IMR-90 (cell line): ENCODE measurements around the gene SF3B5. TPM values are rescaled to one million over a fixed set of nuclear protein-coding genes. Genes with fewer than 3 reads are reported as not detected.

Experiments used
- ATAC-seq: fragments of 200-7000 bp; cut with Tn5 transposase; 2 replicates; pipeline ENCODE4 v1.9.1; 2020; ENCODE audit warnings: low read depth, mild to moderate bottlenecking, moderate library complexity
- BruUV-seq: library from RNA; stranded (reverse); fragments of 400-500 nt; replicated peaks from 2 replicates; lab custom pipeline; 2021; lab: Mats Ljungman, UMichigan
- CTCF ChIA-PET: fragments of 300-600 bp; formaldehyde crosslinking; extraction: SDS; loops from one replicate; lab custom pipeline; 2021; ENCODE audit warnings: antibody characterized with exemption; lab: Yijun Ruan, JAX
- POLR2A ChIA-PET: fragments of 300-600 bp; sonication (Branson Sonifier 250); formaldehyde crosslinking; loops from one replicate; lab custom pipeline; 2022; ENCODE audit warnings: antibody characterized with exemption; ENCODE audit not compliant: unreplicated experiment; lab: Charles Lee
- DNase-seq: peaks from one replicate; pipeline ENCODE4 v3.0.0; 2013
- H2AFZ ChIP-seq: replicated peaks from 2 replicates; pipeline ENCODE3; 2013; ENCODE audit warnings: low read length, mild to moderate bottlenecking; ENCODE audit not compliant: poor library complexity
- H2AK5ac ChIP-seq: 2 replicates; pipeline ENCODE4 v1.6.1; 2013; ENCODE audit warnings: low read depth, low read length, inconsistent platforms
- H2AK9ac ChIP-seq: replicated peaks from 2 replicates; pipeline ENCODE3; 2013; ENCODE audit warnings: mild to moderate bottlenecking, low read depth, low read length, moderate library complexity; ENCODE audit not compliant: poor library complexity
- H2BK120ac ChIP-seq: 2 replicates; pipeline ENCODE4 v1.6.1; 2013; ENCODE audit warnings: low read depth, low read length, inconsistent platforms
- H2BK15ac ChIP-seq: 3 replicates; pipeline ENCODE4 v1.6.1; 2013; ENCODE audit warnings: low read depth, low read length, inconsistent platforms
- H2BK20ac ChIP-seq: 2 replicates; pipeline ENCODE4 v1.6.1; 2013; ENCODE audit warnings: low read depth, mild to moderate bottlenecking, inconsistent platforms, low read length, moderate library complexity
- H2BK5ac ChIP-seq: 2 replicates; pipeline ENCODE4 v1.6.1; 2013; ENCODE audit warnings: mild to moderate bottlenecking, low read depth, low read length, inconsistent platforms; ENCODE audit not compliant: poor library complexity, severe bottlenecking
- H3K14ac ChIP-seq: replicated peaks from 2 replicates; pipeline ENCODE4 v1.6.1; 2013; ENCODE audit warnings: low read depth, low read length, inconsistent platforms
- H3K18ac ChIP-seq: 2 replicates; pipeline ENCODE4 v1.6.1; 2013; ENCODE audit warnings: low read depth, low read length, control low read depth
- H3K23ac ChIP-seq: 2 replicates; pipeline ENCODE4 v1.6.1; 2013; ENCODE audit warnings: low read depth, low read length, inconsistent platforms
- H3K27ac ChIP-seq: 2 replicates; pipeline ENCODE4 v1.5.1; 2013; ENCODE audit warnings: mild to moderate bottlenecking, control low read depth, low read length; ENCODE audit not compliant: insufficient read depth
- H3K27me3 ChIP-seq: 2 replicates; pipeline ENCODE4 v1.6.1; 2013; ENCODE audit warnings: low read length; ENCODE audit not compliant: control insufficient read depth, insufficient read depth
- H3K36me3 ChIP-seq: 2 replicates; pipeline ENCODE4 v1.6.1; 2013; ENCODE audit warnings: low read length, mixed read lengths; ENCODE audit not compliant: control insufficient read depth, insufficient read depth
- H3K4ac ChIP-seq: 2 replicates; pipeline ENCODE4 v1.6.1; 2013; ENCODE audit warnings: low read depth, low read length, inconsistent platforms
- H3K4me1 ChIP-seq: 2 replicates; pipeline ENCODE4 v1.6.1; 2013; ENCODE audit warnings: low read length, mixed read lengths; ENCODE audit not compliant: control insufficient read depth, insufficient read depth
- H3K4me2 ChIP-seq: 2 replicates; pipeline ENCODE4 v1.6.1; 2013; ENCODE audit warnings: low read depth, mild to moderate bottlenecking, control low read depth, low read length, moderate library complexity
- H3K4me3 ChIP-seq: 2 replicates; pipeline ENCODE4 v1.5.1; 2013; ENCODE audit warnings: low read depth, mild to moderate bottlenecking, control low read depth, low read length, moderate library complexity; ENCODE audit not compliant: insufficient read depth
- H3K56ac ChIP-seq: 2 replicates; pipeline ENCODE4 v1.6.1; 2013; ENCODE audit warnings: low read length, inconsistent platforms; ENCODE audit not compliant: insufficient read depth; ENCODE audit errors: extremely low read depth
- H3K79me1 ChIP-seq, 2 experiments: 2 replicates each; pipeline ENCODE4 v1.6.1; 2013; ENCODE audit warnings: low read length in 2 of 2, inconsistent platforms in 1 of 2, low read depth in 1 of 2
- H3K9ac ChIP-seq: 2 replicates; pipeline ENCODE4 v1.6.1; 2013; ENCODE audit warnings: low read depth, low read length, control low read depth
- H3K9me1 ChIP-seq: 2 replicates; pipeline ENCODE4 v1.6.1; 2013; ENCODE audit warnings: low read length, inconsistent platforms; ENCODE audit not compliant: insufficient read depth
- H3K9me3 ChIP-seq: 2 replicates; pipeline ENCODE4 v1.6.1; 2013; ENCODE audit warnings: low read length; ENCODE audit not compliant: control insufficient read depth, insufficient read depth
- H4K20me1 ChIP-seq: 2 replicates; pipeline ENCODE4 v1.6.1; 2013; ENCODE audit warnings: low read length, inconsistent platforms; ENCODE audit not compliant: insufficient read depth
- H4K5ac ChIP-seq: 2 replicates; pipeline ENCODE4 v1.6.1; 2013; ENCODE audit warnings: mild to moderate bottlenecking, low read depth, low read length, control low read depth
- H4K8ac ChIP-seq, 2 experiments: 2 replicates each; pipeline ENCODE4 v1.6.1; 2013; ENCODE audit warnings: low read depth in 2 of 2, low read length in 2 of 2, control low read depth in 1 of 2, inconsistent platforms in 1 of 2
- H4K91ac ChIP-seq: 2 replicates; pipeline ENCODE4 v1.6.1; 2013; ENCODE audit warnings: low read depth, low read length, inconsistent platforms; ENCODE audit not compliant: insufficient read depth
- CEBPB ChIP-seq: IDR thresholded peaks from 2 replicates; pipeline ENCODE4 v1.6.1; 2012; ENCODE audit warnings: low read depth, low read length, improper control_type of control experiment
- ELK1 ChIP-seq: fragments of 150-350 bp; IDR thresholded peaks from 2 replicates; pipeline ENCODE4 v1.6.1; 2016; ENCODE audit warnings: low read depth, mild to moderate bottlenecking, low read length, moderate library complexity, borderline replicate concordance
- FOS ChIP-seq: fragments of 150-350 bp; IDR thresholded peaks from 2 replicates; pipeline ENCODE4 v1.6.1; 2016; ENCODE audit warnings: low read depth, low read length
- MAFK ChIP-seq: IDR thresholded peaks from 2 replicates; pipeline ENCODE4 v1.6.1; 2012; ENCODE audit warnings: low read depth, low read length, improper control_type of control experiment
- POLR2A ChIP-seq: IDR thresholded peaks from 2 replicates; pipeline ENCODE4 v1.6.1; 2012; ENCODE audit warnings: mild to moderate bottlenecking, low read depth, low read length
- RCOR1 ChIP-seq: IDR thresholded peaks from 2 replicates; pipeline ENCODE4 v1.6.1; 2012; ENCODE audit warnings: mild to moderate bottlenecking, low read length, improper control_type of control experiment; ENCODE audit not compliant: insufficient replicate concordance
- RFX5 ChIP-seq: IDR thresholded peaks from 2 replicates; pipeline ENCODE4 v1.8.0; 2012; ENCODE audit warnings: low read depth, mild to moderate bottlenecking, low read length, moderate library complexity
- WGBS, 2 experiments: methylation state at CpG; one replicate each; pipeline versions ENCODE4 v1.1.5 to v1.1.7; 2013; ENCODE audit warnings: missing lambda C conversion rate in 2 of 2; ENCODE audit not compliant: insufficient read length in 1 of 2; ENCODE audit errors: extremely low coverage in 2 of 2; 5-methylcytosine and 5-hydroxymethylcytosine counted together
- dilution Hi-C: fragments of 300-500 bp; cut with HindIII; formaldehyde crosslinking; loops from one replicate; pipeline ENCODE4 v1.14.3; 2018; ENCODE audit warnings: low sequenced_read_pairs; ENCODE audit not compliant: unreplicated experiment
- in situ Hi-C: fragments of 300-500 bp; cut with MboI; formaldehyde crosslinking; loops from 3 replicates; pipeline ENCODE4 v1.14.3; 2019; ENCODE audit warnings: low sequenced_read_pairs, inconsistent platforms, mixed read lengths
- intact Hi-C: fragments of 100-400 bp; cut with micrococcal nuclease; formaldehyde crosslinking; loops from 2 replicates; pipeline ENCODE4 v1.10.0; 2022
- polyA plus RNA-seq, 3 experiments: library from polyadenylated mRNA; depleted of rRNA; stranded (reverse); fragments of >200 nt; gene quantifications; 2 replicates each; pipeline ENCODE4 v1.2.3, GENCODE V29; 2012; ENCODE audit warnings: low replicate concordance in 1 of 3
- total RNA-seq: library from RNA; depleted of rRNA; stranded (reverse); fragments of >200 nt; gene quantifications from 2 replicates; pipeline ENCODE4 v1.2.3, GENCODE V29; 2012

Gene SF3B5
- total and polyA plus RNA-seq, 2 of the 4 experiments (the other 2 are of a cell fraction): 227 to 333 TPM

- dilution Hi-C loops (no loop called here), in situ Hi-C loops (no loop called here), intact Hi-C loops (no loop called here)
- Histone ChIP-seq H3K23ac (no peak overlapping the region), H3K9ac (no peak overlapping the region), H2AFZ (no peak overlapping the region), H4K20me1 (no peaks in the 10 kb centered on the region), H3K14ac (no peak overlapping the region), H4K5ac (no peak overlapping the region), H3K4ac (no peak overlapping the region), H3K9me1 (0 out of 2 replicates have a peak, but pooled peaks cover 4% of the 10 kb centered on the region), H2BK20ac (no peak overlapping the region), H2AK5ac (no peak overlapping the region), H3K79me1 (no peaks in the 10 kb centered on the region), H3K27ac (no peak overlapping the region), H3K4me1 (peaks cover 3% of the 10 kb centered on the region; the same call in 1 of the 2 replicates), H3K56ac (no peak overlapping the region), H2BK5ac (no peak overlapping the region), H3K4me3 (no peak overlapping the region), H4K8ac (no peak overlapping the region), H2BK15ac (no peak overlapping the region), H3K18ac (no peak overlapping the region), H3K4me2 (no peak overlapping the region), H3K27me3 (peaks cover 52% of the 10 kb centered on the region), H2AK9ac (no peak overlapping the region), H2BK120ac (no peak overlapping the region), H3K9me3 (no peaks in the 10 kb centered on the region), H4K91ac (no peak overlapping the region), H3K36me3 (no peaks in the 10 kb centered on the region)
- ATAC-seq (no peak), DNase-seq (no peak)
- BruUV-seq: no TSS peak
- ChIA-PET CTCF (no interaction called here), POLR2A (no interaction called here)
- TF ChIP-seq FOS: no peak
- no peak for TF ChIP-seq ELK1
- no peak for TF ChIP-seq RCOR1
- no peak for TF ChIP-seq POLR2A
- no peak for TF ChIP-seq CEBPB
- TF ChIP-seq RFX5: no peak
- no peak for TF ChIP-seq MAFK
- WGBS, 2 experiments: 0% methylated on average over 1 of the region's 3 CpGs; no CpG with 5 or more reads in 1 of the 2 experiments
Measured at GRCh38 chr6:144069506-144069905, 25.9 kb downstream of the SF3B5 start.
